MM.1S (cell line): ENCODE data around the gene MX1.

Source experiments
- CTCF ChIP-seq: fragments of 300-600 bp; sonication (generic); IDR thresholded peaks from 2 replicates; pipeline ENCODE4 v1.5.1; 2016; ENCODE audit warnings: antibody characterized with exemption, low read length, mixed read lengths
- EZH2 ChIP-seq: fragments of 300-600 bp; sonication (generic); optimal IDR thresholded peaks from 2 replicates; pipeline ENCODE3; 2017; ENCODE audit warnings: low read depth, mild to moderate bottlenecking, antibody characterized with exemption, low read length, mixed read lengths

DNA sequence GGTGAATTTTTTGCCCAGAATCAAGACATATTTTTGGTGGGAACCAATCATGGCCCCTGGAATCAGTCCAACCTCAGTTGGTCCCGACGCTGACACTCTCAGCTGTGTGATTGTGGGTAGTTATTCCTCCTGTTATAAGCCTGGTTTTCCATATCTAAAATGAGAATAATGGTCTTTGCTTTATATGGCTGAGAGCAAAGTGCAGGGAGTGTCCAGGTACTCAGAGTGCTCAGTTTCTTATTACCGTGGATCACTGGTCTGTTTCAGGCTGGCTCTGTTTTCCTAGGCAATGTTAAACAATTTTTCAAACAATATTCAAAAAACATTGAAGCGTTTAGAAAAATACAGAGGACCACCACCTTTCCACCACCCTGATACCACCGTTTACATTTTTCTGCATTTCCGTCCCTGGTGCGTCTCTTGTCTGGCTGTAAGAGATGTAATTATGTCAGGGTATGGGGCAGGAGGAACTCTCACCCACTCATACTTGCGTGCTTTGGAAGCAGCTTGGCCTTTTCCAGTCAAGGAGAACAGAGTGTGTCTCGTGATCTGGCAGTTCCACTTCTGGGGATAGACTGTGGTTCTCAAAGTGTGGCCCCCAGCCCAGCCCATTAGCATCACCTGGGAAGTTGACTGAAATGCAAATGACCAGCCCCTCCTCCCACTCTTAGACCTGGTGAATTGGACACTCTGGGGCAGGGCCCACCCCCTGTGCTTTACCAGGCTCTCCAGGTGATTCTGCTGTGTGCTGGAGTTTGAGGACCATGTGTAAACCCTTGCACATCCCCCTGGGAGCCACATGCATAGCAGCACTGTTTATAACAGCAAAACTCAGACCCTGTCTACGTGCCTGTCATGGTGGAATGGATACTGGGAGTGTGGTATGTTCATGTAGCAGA lies 6.8 kb downstream of the MX1 start:
- TF ChIP-seq CTCF (no peak), EZH2 (no peak)
